ENCODE measurements around the gene NCOA7.
"Not testable (repeated sequence)": the region's sequence is repeated elsewhere in the genome, so short reads cannot be mapped to it uniquely, and the experiment has no call there.

NCOA7 gene

GRCh38 chr6:125769147-125769783 lies 21.5 kb upstream of the NCOA7 start:
- TF ChIP-seq CTCF (conservative IDR thresholded peaks at IDR 0.05; ENCODE audit: low read depth, low read length), result no peak
- DNase-seq (ENCODE audit: low read depth), result no peak
- no peak overlapping the region for H3K4me3 ChIP-seq (ENCODE audit: low read length)

GRCh38 chr6:125773387-125774341 lies 17.1 kb upstream of the NCOA7 start:
- TF ChIP-seq CTCF (conservative IDR thresholded peaks at IDR 0.05; ENCODE audit: low read depth, low read length), result no peak
- H3K4me3 ChIP-seq (ENCODE audit: low read length), result no peak overlapping the region
- DNase-seq (ENCODE audit: low read depth), result no peak

GRCh38 chr6:125776107-125776826 lies 14.5 kb upstream of the NCOA7 start:
- not testable (repeated sequence) for H3K4me3 ChIP-seq (ENCODE audit: low read length); DNase-seq (ENCODE audit: low read depth)

GRCh38 chr6:125779924-125780539 lies 10.7 kb upstream of the NCOA7 start:
- peak; percentile 69 for DNase-seq (ENCODE audit: low read depth)
- TF ChIP-seq CTCF (conservative IDR thresholded peaks at IDR 0.05; ENCODE audit: low read depth, low read length), result no peak
- H3K4me3 ChIP-seq (ENCODE audit: low read length), result peak overlapping the region; percentile 92

- no peak for TF ChIP-seq CTCF (conservative IDR thresholded peaks at IDR 0.05; ENCODE audit: low read depth, low read length)
- peak overlapping the region; percentile 92 for H3K4me3 ChIP-seq (ENCODE audit: low read length)
- DNase-seq (ENCODE audit: low read depth), result peak; percentile 26
Measured at GRCh38 chr6:125780540-125781313, 10.0 kb upstream of the NCOA7 start.

- peak overlapping the region; percentile 92 for H3K4me3 ChIP-seq (ENCODE audit: low read length)
- TF ChIP-seq CTCF (conservative IDR thresholded peaks at IDR 0.05; ENCODE audit: low read depth, low read length), result peak; percentile 31
- no peak for DNase-seq (ENCODE audit: low read depth)
Measured at GRCh38 chr6:125781314-125781868, 9.4 kb upstream of the NCOA7 start.

All from retinal pigment epithelial cell (primary cell).